Lower lobe of right lung (tissue), 2 donors: ENCODE results near the gene CNP. TPM values are rescaled to one million over a fixed set of nuclear protein-coding genes. Genes with fewer than 3 reads are reported as not detected.

ENCODE experiments used
- ATAC-seq, 2 donors: fragments of 200-7000 bp; cut with Tn5 transposase; one replicate each; pipeline ENCODE4 v1.9.1; 2020 to 2022; ENCODE audit warnings: mild to moderate bottlenecking in 2 of 2, moderate library complexity in 2 of 2
- DNase-seq: peaks from one replicate; pipeline ENCODE4 v3.0.0-alpha.2; 2020
- H3K27ac ChIP-seq: fragments of 200-600 bp; one replicate; pipeline ENCODE4 v1.8.0; 2022
- H3K27me3 ChIP-seq: fragments of 200-600 bp; one replicate; pipeline ENCODE4 v1.8.0; 2022; ENCODE audit warnings: low read depth
- H3K36me3 ChIP-seq: fragments of 200-600 bp; one replicate; pipeline ENCODE4 v1.8.0; 2022; ENCODE audit warnings: mild to moderate bottlenecking
- H3K4me1 ChIP-seq: fragments of 200-600 bp; one replicate; pipeline ENCODE4 v1.8.0; 2022
- H3K4me3 ChIP-seq: fragments of 200-600 bp; one replicate; pipeline ENCODE4 v1.8.0; 2022; ENCODE audit warnings: mild to moderate bottlenecking
- H3K9me3 ChIP-seq: fragments of 200-600 bp; one replicate; pipeline ENCODE4 v1.8.0; 2022
- intact Hi-C: fragments of 100-400 bp; cut with DNase I; formaldehyde crosslinking; loops from one replicate; pipeline ENCODE4 v1.11.0; 2022
- total RNA-seq: library from RNA; stranded (reverse); fragmentation: NEBNext Ultra II Directional; extraction: Animal tissue kit (Norgen Biotek cat#: 25700); gene quantifications from one replicate; pipeline ENCODE4 v1.2.1, GENCODE V29; 2021
- TF ChIP-seq, protein P1 (sequence below): fragments of 200-600 bp; IDR thresholded peaks from one replicate; pipeline ENCODE4 v1.8.0; 2022; ENCODE audit warnings: antibody characterized with exemption, mild to moderate bottlenecking
- donor health status: DM: no; HTN: yes; CAD: no; lungs with severe emphysema.

Gene CNP
- total RNA-seq, 1 donor from 2014 or later: 46.3 TPM

DNA sequence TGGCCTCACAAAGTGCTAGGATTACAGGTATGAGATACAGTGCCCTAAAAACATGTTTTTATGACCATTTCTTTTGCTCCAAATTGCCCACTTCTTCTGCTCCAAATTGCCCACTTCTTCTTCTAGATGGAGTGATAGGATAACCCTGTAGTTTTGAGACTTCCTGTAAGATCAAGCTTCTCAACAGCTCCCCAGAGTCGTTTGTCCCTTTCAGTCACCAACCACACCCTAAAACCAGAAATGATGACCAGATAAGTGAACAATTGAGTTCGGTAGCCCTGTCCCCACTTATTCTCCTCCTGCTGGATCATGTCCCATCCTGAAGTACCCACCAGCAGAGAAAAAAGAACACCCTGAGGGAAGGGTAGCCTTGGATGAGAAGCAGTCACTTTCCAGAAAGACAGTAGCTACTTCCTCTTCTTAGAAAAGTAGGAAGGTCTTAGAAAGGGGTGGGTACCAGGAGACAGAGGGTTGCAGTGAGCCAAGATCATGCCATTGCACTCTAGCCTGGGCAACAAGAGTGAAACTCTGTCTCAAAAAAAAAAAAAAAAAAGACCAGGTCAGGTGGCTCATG, 33.7 kb upstream of the CNP start:
- TF ChIP-seq, protein P1, sequence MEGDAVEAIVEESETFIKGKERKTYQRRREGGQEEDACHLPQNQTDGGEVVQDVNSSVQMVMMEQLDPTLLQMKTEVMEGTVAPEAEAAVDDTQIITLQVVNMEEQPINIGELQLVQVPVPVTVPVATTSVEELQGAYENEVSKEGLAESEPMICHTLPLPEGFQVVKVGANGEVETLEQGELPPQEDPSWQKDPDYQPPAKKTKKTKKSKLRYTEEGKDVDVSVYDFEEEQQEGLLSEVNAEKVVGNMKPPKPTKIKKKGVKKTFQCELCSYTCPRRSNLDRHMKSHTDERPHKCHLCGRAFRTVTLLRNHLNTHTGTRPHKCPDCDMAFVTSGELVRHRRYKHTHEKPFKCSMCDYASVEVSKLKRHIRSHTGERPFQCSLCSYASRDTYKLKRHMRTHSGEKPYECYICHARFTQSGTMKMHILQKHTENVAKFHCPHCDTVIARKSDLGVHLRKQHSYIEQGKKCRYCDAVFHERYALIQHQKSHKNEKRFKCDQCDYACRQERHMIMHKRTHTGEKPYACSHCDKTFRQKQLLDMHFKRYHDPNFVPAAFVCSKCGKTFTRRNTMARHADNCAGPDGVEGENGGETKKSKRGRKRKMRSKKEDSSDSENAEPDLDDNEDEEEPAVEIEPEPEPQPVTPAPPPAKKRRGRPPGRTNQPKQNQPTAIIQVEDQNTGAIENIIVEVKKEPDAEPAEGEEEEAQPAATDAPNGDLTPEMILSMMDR: no peak
- Histone ChIP-seq H3K27me3 (no peaks in the 10 kb centered on the region), H3K4me3 (no peak overlapping the region), H3K36me3 (peaks cover 5% of the 10 kb centered on the region), H3K4me1 (peaks cover 14% of the 10 kb centered on the region), H3K27ac (no peak overlapping the region), H3K9me3 (no peaks in the 10 kb centered on the region)
- ATAC-seq (no peak), DNase-seq (no peak)
- intact Hi-C loops: no loop called here

DNA sequence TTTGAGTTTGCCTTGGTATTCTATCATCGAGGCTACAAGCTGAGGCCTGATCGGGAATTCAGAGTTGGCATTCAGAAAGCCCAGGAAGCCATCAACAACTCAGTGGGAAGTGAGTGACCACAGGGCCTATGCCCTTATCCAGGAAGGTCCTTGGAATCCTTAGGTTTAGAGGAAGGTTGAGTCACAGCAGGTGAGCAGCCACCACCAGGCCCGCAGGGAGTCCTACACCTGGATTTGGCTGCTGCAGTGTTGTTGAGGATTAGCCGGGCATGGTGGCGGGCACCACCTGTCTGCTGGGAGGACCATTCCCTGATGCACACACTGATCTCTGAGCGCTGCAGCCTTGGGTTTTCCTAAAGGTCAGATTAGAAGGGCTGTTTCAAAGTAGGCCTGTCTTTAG, 31.0 kb upstream of the CNP start:
- intact Hi-C loops: no loop called here
- ATAC-seq (no peak), DNase-seq (no peak)

DNA sequence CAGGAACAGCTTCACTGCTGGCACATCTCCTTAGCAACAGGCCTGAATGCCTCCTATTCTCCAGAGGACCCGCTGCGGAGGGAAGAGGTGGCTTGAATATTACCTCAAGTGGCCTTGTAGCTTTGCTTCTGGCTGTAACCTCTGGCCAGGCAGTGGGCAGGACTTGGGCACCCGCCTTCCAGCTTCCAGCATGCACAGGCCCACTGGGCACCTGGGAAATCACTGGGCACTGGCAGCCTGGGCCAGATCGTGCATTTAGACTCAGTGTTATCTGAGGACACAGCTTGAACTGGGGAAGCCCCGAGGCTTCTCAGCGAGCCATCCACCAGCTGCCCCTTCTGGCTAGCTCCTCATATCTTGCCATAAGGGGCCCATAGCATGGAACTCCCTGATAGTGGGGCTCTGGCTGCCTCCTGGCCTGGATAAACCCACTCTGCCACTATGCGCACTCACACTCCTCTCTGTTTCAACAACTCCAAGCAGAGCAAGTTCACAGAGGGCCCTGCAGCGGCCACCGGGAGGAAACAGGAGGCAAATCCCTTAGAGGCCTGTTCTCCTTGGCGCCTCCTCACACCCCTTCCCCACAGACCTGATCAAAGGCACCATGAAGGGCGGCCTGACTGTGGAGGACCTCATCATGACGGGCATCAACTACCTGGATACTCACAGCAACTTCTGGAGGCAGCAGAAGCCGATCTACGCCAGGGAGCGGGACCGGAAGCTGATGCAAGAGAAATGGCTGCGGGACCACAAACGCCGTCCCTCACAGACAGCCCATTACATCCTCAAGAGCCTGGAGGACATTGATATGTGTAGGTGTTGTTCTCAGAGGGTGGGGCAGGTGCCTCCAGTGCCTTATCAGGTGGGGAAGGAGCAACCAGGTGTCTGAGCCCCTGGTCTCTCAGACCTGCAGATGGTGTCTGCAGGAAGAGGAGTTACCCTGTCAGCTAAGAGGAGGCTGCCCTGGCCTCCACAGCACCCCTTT, 28.3 kb upstream of the CNP start:
- DNase-seq (no peak), ATAC-seq (no peak)
- intact Hi-C loops: no loop called here
- no peaks in the 10 kb centered on the region for H3K4me1 ChIP-seq
- H3K36me3 ChIP-seq: peaks cover 12% of the 10 kb centered on the region
- H3K27me3 ChIP-seq: no peaks in the 10 kb centered on the region
- H3K9me3 ChIP-seq: no peaks in the 10 kb centered on the region
- TF ChIP-seq, protein P1: no peak
- no peak overlapping the region for H3K4me3 ChIP-seq
- H3K27ac ChIP-seq: no peak overlapping the region

More for the DNA sequence above, 31.0 kb upstream of the CNP start:
- Histone ChIP-seq H3K27ac (no peak overlapping the region), H3K4me3 (no peak overlapping the region), H3K27me3 (no peaks in the 10 kb centered on the region), H3K9me3 (no peaks in the 10 kb centered on the region), H3K4me1 (no peaks in the 10 kb centered on the region), H3K36me3 (peaks cover 12% of the 10 kb centered on the region)
- TF ChIP-seq, protein P1: no peak

DNA sequence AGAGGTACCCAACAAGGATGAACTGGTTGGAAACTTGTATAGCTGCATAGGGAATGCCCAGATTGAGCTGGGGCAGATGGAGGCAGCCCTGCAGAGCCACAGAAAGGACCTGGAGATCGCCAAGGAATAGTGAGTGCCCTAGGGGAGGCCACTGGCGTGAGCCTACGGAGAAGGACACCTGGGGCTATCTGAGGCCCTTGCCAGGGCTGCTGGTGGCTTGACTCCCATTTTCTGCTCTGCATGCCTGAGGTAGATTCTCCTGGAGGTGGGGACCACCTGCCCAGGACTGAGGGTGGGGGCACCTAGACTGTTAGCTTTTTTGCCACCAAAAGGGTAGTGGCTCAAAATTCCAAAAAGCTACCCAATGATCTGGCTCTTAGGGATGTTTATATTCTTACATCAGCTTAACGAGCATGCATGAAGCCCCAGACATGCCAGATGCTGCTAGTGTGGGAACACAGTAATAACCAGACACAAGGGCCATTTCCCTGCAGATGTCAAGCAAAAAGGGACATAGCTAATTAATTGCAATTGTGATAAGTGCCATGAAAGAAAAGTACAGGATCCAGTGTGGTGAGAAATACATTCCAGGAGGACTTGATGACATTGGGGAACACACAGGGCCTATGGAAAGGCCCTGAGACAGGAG, 27.4 kb upstream of the CNP start:
- TF ChIP-seq, protein P1: no peak

DNA sequence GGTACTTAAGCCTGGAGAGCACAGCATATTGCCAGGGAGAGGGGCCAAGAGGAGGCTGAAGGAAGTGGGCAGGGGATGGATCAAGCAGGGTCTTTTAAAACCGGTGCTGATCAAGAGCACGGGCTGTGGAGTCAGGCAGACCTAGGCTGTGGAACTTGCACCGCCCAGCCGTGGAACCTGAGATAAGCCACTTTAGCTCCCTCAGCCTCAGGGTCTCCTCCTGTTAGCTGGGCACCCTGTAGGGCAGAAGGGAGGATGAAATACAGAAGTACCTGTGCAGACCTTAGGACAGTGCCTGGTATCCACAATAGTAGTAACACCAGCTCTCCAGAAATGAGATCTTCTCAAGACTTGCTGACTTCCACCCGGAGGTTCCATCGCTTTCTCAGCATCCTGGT, 26.9 kb upstream of the CNP start:
- TF ChIP-seq, protein P1: no peak
- H3K27ac ChIP-seq: no peak overlapping the region

More for the DNA sequence above, 27.4 kb upstream of the CNP start:
- Histone ChIP-seq H3K36me3 (peaks cover 12% of the 10 kb centered on the region), H3K4me1 (no peaks in the 10 kb centered on the region), H3K4me3 (no peak overlapping the region), H3K9me3 (no peaks in the 10 kb centered on the region), H3K27me3 (no peaks in the 10 kb centered on the region), H3K27ac (no peak overlapping the region)
- ATAC-seq: no peak
- no peak for DNase-seq
- intact Hi-C loops: no loop called here

More for the DNA sequence above, 26.9 kb upstream of the CNP start:
- Histone ChIP-seq H3K4me3 (no peak overlapping the region), H3K9me3 (no peaks in the 10 kb centered on the region), H3K4me1 (no peaks in the 10 kb centered on the region), H3K36me3 (peaks cover 12% of the 10 kb centered on the region), H3K27me3 (no peaks in the 10 kb centered on the region)
- DNase-seq: no peak
- intact Hi-C loops: no loop called here
- ATAC-seq: no peak
